HepG2 (cell line): Measurements from ENCODE around the gene SIAH3. TPM values are rescaled to one million over a fixed set of nuclear protein-coding genes. Genes with fewer than 3 reads are reported as not detected.
A peak's percentile ranks its signal among the peaks of the same experiment; 100 is the strongest.

Source experiments
- ATAC-seq: fragments of 200-7000 bp; cut with Tn5 transposase; 3 replicates; pipeline ENCODE4 v1.9.1; 2020; ENCODE audit warnings: mild to moderate bottlenecking, moderate library complexity
- BruUV-seq: library from RNA; stranded (reverse); fragments of 400-500 nt; replicated peaks from 2 replicates; lab custom pipeline; 2021; lab: Mats Ljungman, UMichigan
- CTCF ChIA-PET: fragments of 300-600 bp; formaldehyde crosslinking; extraction: SDS; loops from one replicate; lab custom pipeline; 2021; ENCODE audit warnings: low total read pairs, inconsistent platforms, low intra/inter-chr PET ratio; lab: Yijun Ruan, JAX
- POLR2A ChIA-PET: fragments of 350-600 bp; sonication (Branson Sonifier 250); formaldehyde crosslinking; loops from one replicate; lab custom pipeline; 2020; ENCODE audit warnings: antibody characterized with exemption, inconsistent platforms; lab: Yijun Ruan, JAX
- DNase-seq: peaks from one replicate; pipeline ENCODE4 v3.0.0-alpha.2; 2015; ENCODE audit warnings: low spot score
- FAIRE-seq: peaks from 3 replicates; lab custom pipeline; 2011; peaks lifted over from hg19 to GRCh38; lab: Jason Lieb, UNC
- H2AFZ ChIP-seq: one replicate; pipeline ENCODE4 v1.6.1; 2011; ENCODE audit warnings: low read length, inconsistent platforms
- H3K27ac ChIP-seq: fragments of 300-600 bp; 3 replicates; pipeline ENCODE4 v1.8.0; 2011; ENCODE audit warnings: mixed run types, mild to moderate bottlenecking, mixed read lengths, low read length, inconsistent platforms; ENCODE audit not compliant: insufficient read depth; ENCODE audit errors: extremely low read length
- H3K27me3 ChIP-seq, 2 experiments: fragments of 200-600 bp in 1 of 2; 2 replicates in 1 of 2; 3 replicates in 1 of 2; pipeline versions ENCODE4 v1.6.0 to v1.8.0; 2011; ENCODE audit warnings: low read length in 2 of 2, mild to moderate bottlenecking in 2 of 2, moderate library complexity in 2 of 2, inconsistent platforms in 1 of 2; ENCODE audit not compliant: insufficient read depth in 2 of 2, control insufficient read depth in 1 of 2
- H3K36me3 ChIP-seq, 2 experiments: fragments of 200-600 bp in 1 of 2; replicated peaks in 1 of 2; 2 replicates in 1 of 2; 3 replicates in 1 of 2; pipeline versions ENCODE4 v1.5.1 to v1.8.0; 2011; ENCODE audit warnings: low read length in 2 of 2, inconsistent platforms in 1 of 2; ENCODE audit not compliant: insufficient read depth in 2 of 2, control insufficient read depth in 1 of 2
- H3K4me1 ChIP-seq: 2 replicates; pipeline ENCODE4 v1.5.1; 2012; ENCODE audit warnings: low read length, inconsistent platforms; ENCODE audit not compliant: insufficient read depth
- H3K4me2 ChIP-seq: 2 replicates; pipeline ENCODE4 v1.6.0; 2011; ENCODE audit warnings: low read depth, low read length, inconsistent platforms
- H3K4me3 ChIP-seq, 3 experiments: fragments of 200-600 bp in 1 of 3; sonication (generic), shearing (Covaris generic) in 1 of 3; replicated peaks in 1 of 3; 2 replicates each; pipeline ENCODE4 v1.5.1; 2011 to 2016; ENCODE audit warnings: low read length in 3 of 3, inconsistent platforms in 2 of 3, low read depth in 2 of 3, mild to moderate bottlenecking in 2 of 3, control low read depth in 1 of 3, mixed read lengths in 1 of 3; ENCODE audit not compliant: insufficient read depth in 1 of 3
- H3K79me2 ChIP-seq: one replicate; pipeline ENCODE4 v1.6.1; 2011; ENCODE audit warnings: low read length, inconsistent platforms; ENCODE audit not compliant: insufficient read depth
- H3K9ac ChIP-seq: 2 replicates; pipeline ENCODE4 v1.6.0; 2011; ENCODE audit warnings: mild to moderate bottlenecking, low read depth, low read length, inconsistent platforms; ENCODE audit not compliant: insufficient read depth
- H3K9me3 ChIP-seq: 2 replicates; pipeline ENCODE4 v1.5.1; 2012; ENCODE audit warnings: mild to moderate bottlenecking, low read length
- H4K20me1 ChIP-seq: 2 replicates; pipeline ENCODE4 v1.6.0; 2011; ENCODE audit warnings: inconsistent platforms, mild to moderate bottlenecking, low read length, moderate library complexity; ENCODE audit not compliant: insufficient read depth
- ATF7 ChIP-seq, 2 experiments: fragments of 450-650 bp in 1 of 2; sonication (generic) in 1 of 2; formaldehyde crosslinking in 1 of 2; IDR thresholded peaks; 2 replicates each; pipeline versions ENCODE4 v1.4.0 to v1.6.1; 2016 to 2020; ENCODE audit warnings: antibody characterized with exemption in 1 of 2, mild to moderate bottlenecking in 1 of 2, missing genetic modification reagents in 1 of 2
- CBFB ChIP-seq: sonication (generic); formaldehyde crosslinking; IDR thresholded peaks from 2 replicates; pipeline ENCODE4 v1.4.0; 2020; ENCODE audit warnings: missing genetic modification reagents
- CREB1 ChIP-seq, 2 experiments: fragments of 450-650 bp in 1 of 2; IDR thresholded peaks; 2 replicates each; pipeline ENCODE4 v1.6.1; 2016 to 2017; ENCODE audit warnings: control low read depth in 1 of 2, mild to moderate bottlenecking in 1 of 2, missing compliant biosample characterization in 1 of 2, missing genetic modification characterization in 1 of 2
- MBNL3 ChIP-seq: fragments of 250-450 bp; sonication (Bioruptor Pico); conservative IDR thresholded peaks from 2 replicates; pipeline ENCODE4 v1.8.0; 2022; ENCODE audit warnings: mild to moderate bottlenecking, inconsistent platforms
- TOE1 ChIP-seq: sonication (generic); formaldehyde crosslinking; IDR thresholded peaks from 2 replicates; pipeline ENCODE4 v1.4.0; 2020; ENCODE audit warnings: mild to moderate bottlenecking, missing genetic modification reagents
- ZNF749 ChIP-seq: sonication (generic); formaldehyde crosslinking; IDR thresholded peaks from 2 replicates; pipeline ENCODE4 v1.8.0; 2022; ENCODE audit warnings: mild to moderate bottlenecking, missing genetic modification reagents, moderate library complexity, borderline replicate concordance
- WGBS: methylation state at CpG from one replicate; pipeline ENCODE4 v1.1.6; 2017; ENCODE audit warnings: low lambda C conversion rate; 5-methylcytosine and 5-hydroxymethylcytosine counted together
- in situ Hi-C: cut with HindIII; loops from 2 replicates; pipeline ENCODE4 v1.10.0; 2017; ENCODE audit warnings: low pct_unique_long_range_greater_than_20kb; ENCODE audit not compliant: extremely low pct_ligation_motif_present
- intact Hi-C: fragments of 100-400 bp; cut with micrococcal nuclease; formaldehyde crosslinking; loops from one replicate; pipeline ENCODE4 v1.10.0; 2022; ENCODE audit not compliant: unreplicated experiment
- polyA plus RNA-seq, 8 experiments: library from polyadenylated mRNA; depleted of rRNA in 3 of 8; stranded (reverse) in 7 of 8; unstranded in 1 of 8; fragments of >200 nt; fragmentation: Illumina TruSeq in 4 of 8; extraction: Trizol in 4 of 8; gene quantifications; 2 replicates each; pipeline versions ENCODE4 v1.2.1 to v1.2.3, GENCODE V29; 2011 to 2016; ENCODE audit warnings: low read depth in 4 of 8, missing spikeins in 1 of 8, mixed read lengths in 1 of 8; ENCODE audit not compliant: insufficient read depth in 1 of 8
- total RNA-seq, 5 experiments: library from RNA; depleted of rRNA; stranded (reverse); fragments of >200 nt; fragmentation: Illumina TruSeq; extraction: Trizol; gene quantifications; 2 replicates each; pipeline ENCODE4 v1.2.3, GENCODE V29; 2016; ENCODE audit warnings: low read depth in 1 of 5
- TF ChIP-seq, protein P1 (sequence below): sonication (generic); formaldehyde crosslinking; IDR thresholded peaks from 2 replicates; pipeline ENCODE4 v1.9.0; 2022; ENCODE audit warnings: low read depth, missing genetic modification reagents
- TF ChIP-seq, protein P2 (sequence below): IDR thresholded peaks from 2 replicates; pipeline ENCODE4 v1.4.0; 2020; ENCODE audit warnings: mild to moderate bottlenecking, missing genetic modification reagents
- TF ChIP-seq, protein P3 (sequence below): sonication (generic); formaldehyde crosslinking; IDR thresholded peaks from 2 replicates; pipeline ENCODE4 v1.8.0; 2022; ENCODE audit warnings: missing genetic modification reagents, mild to moderate bottlenecking, inconsistent platforms, borderline replicate concordance

The SIAH3 gene
- total and polyA plus RNA-seq, 2 of the 13 experiments (the other 11 are each of a cell fraction or from before 2014, with no cell fraction given), result not detected

DNA sequence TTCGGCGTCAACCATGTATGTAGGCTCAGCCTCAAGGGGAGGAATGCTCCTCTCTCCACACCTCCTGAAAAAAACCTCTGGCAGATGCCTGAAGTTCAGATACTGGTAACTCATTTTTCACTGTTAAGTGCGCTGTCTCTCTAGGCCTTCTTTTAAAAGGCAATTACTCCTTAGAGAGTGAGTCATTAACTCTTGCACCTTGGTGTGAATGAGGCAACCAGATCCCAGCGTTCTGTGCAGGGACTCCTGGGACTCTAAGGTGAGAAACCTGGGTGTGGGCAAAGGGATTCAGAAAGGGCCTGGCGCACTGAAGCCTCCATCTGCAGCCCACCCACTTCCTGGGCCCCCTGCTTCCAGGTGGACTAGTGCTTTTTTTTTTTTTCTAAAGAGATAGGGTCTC lies 71.7 kb downstream of the SIAH3 start (continued):
- TF ChIP-seq, protein P1, sequence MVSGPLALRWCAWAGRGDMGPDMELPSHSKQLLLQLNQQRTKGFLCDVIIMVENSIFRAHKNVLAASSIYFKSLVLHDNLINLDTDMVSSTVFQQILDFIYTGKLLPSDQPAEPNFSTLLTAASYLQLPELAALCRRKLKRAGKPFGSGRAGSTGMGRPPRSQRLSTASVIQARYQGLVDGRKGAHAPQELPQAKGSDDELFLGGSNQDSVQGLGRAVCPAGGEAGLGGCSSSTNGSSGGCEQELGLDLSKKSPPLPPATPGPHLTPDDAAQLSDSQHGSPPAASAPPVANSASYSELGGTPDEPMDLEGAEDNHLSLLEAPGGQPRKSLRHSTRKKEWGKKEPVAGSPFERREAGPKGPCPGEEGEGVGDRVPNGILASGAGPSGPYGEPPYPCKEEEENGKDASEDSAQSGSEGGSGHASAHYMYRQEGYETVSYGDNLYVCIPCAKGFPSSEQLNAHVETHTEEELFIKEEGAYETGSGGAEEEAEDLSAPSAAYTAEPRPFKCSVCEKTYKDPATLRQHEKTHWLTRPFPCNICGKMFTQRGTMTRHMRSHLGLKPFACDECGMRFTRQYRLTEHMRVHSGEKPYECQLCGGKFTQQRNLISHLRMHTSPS (CRISPR knock-in tag), result no peak

DNA sequence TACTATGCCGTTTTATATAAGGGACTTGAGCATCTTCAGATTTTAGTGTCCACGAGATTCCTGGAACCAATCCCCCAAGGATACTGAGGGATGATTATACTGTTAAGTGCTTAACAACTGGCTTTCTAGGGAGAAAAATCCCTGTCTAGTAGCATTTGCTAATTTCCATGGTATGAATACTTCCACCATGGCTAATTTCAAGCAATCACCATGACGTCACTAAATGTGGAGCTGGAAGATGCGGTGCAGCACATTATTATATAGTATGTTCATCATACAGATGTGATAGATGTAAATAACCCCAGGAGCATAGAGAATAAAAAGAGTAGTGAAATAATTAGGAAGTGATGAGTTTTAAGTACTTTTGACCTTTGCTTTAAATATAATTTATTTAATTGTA lies 72.7 kb downstream of the SIAH3 start:
- Histone ChIP-seq H3K79me2 (no peaks in the 10 kb centered on the region), H3K4me3 (no peak overlapping the region), H3K27ac (no peak overlapping the region), H2AFZ (no peak overlapping the region), H3K27me3 (no peaks in the 10 kb centered on the region; a peak in 1 of 5 replicates), H3K9me3 (no peaks in the 10 kb centered on the region), H3K4me2 (no peak overlapping the region), H3K9ac (no peak overlapping the region), H3K36me3 (no peaks in the 10 kb centered on the region), H4K20me1 (no peaks in the 10 kb centered on the region), H3K4me1 (no peaks in the 10 kb centered on the region)
- WGBS, result 18% methylated on average over 4 of the region's 4 CpGs
- no TSS peak for BruUV-seq
- no peak for ATAC-seq
- intact Hi-C loops (no loop called here), in situ Hi-C loops (no loop called here)
- CTCF ChIA-PET, result no interaction called here
- no peak for FAIRE-seq
- POLR2A ChIA-PET, result no interaction called here
- DNase-seq, result no peak
- peak; percentile 93 for TF ChIP-seq CREB1 (IDR thresholded peaks at IDR 0.05)
- TF ChIP-seq CREB1 (CRISPR knock-in tag; IDR thresholded peaks at IDR 0.05), result no peak
- TF ChIP-seq, protein P2, sequence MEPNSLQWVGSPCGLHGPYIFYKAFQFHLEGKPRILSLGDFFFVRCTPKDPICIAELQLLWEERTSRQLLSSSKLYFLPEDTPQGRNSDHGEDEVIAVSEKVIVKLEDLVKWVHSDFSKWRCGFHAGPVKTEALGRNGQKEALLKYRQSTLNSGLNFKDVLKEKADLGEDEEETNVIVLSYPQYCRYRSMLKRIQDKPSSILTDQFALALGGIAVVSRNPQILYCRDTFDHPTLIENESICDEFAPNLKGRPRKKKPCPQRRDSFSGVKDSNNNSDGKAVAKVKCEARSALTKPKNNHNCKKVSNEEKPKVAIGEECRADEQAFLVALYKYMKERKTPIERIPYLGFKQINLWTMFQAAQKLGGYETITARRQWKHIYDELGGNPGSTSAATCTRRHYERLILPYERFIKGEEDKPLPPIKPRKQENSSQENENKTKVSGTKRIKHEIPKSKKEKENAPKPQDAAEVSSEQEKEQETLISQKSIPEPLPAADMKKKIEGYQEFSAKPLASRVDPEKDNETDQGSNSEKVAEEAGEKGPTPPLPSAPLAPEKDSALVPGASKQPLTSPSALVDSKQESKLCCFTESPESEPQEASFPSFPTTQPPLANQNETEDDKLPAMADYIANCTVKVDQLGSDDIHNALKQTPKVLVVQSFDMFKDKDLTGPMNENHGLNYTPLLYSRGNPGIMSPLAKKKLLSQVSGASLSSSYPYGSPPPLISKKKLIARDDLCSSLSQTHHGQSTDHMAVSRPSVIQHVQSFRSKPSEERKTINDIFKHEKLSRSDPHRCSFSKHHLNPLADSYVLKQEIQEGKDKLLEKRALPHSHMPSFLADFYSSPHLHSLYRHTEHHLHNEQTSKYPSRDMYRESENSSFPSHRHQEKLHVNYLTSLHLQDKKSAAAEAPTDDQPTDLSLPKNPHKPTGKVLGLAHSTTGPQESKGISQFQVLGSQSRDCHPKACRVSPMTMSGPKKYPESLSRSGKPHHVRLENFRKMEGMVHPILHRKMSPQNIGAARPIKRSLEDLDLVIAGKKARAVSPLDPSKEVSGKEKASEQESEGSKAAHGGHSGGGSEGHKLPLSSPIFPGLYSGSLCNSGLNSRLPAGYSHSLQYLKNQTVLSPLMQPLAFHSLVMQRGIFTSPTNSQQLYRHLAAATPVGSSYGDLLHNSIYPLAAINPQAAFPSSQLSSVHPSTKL (CRISPR knock-in tag), result no peak
- no peak for TF ChIP-seq TOE1 (CRISPR knock-in tag)
- no peak for TF ChIP-seq CBFB (CRISPR knock-in tag)
- peak; percentile 97 for TF ChIP-seq ATF7 (IDR thresholded peaks at IDR 0.05)
- no peak for TF ChIP-seq ATF7 (CRISPR knock-in tag; IDR thresholded peaks at IDR 0.05)
- TF ChIP-seq ZNF749 (CRISPR knock-in tag), result no peak
- no peak for TF ChIP-seq MBNL3 (CRISPR knock-in tag)
- TF ChIP-seq, protein P3, sequence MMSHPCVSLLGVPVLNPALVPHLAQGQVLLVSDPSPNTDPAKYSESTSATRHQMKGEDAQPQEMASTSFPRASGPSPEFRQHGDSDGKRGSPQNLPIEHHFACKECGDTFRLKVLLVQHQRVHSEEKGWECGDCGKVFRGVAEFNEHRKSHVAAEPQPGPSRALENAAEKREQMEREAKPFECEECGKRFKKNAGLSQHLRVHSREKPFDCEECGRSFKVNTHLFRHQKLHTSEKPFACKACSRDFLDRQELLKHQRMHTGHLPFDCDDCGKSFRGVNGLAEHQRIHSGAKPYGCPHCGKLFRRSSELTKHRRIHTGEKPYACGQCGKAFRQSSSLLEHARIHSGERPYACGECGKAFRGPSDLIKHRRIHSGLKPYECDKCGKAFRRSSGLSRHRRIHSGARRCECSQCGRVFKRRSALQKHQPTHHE (CRISPR knock-in tag), result no peak
- TF ChIP-seq, all 625 proteins: peak for 2
